ENCODE data around the gene BIN1.
A peak's percentile ranks its signal among the peaks of the same experiment; 100 is the strongest.

Gene BIN1

DNA sequence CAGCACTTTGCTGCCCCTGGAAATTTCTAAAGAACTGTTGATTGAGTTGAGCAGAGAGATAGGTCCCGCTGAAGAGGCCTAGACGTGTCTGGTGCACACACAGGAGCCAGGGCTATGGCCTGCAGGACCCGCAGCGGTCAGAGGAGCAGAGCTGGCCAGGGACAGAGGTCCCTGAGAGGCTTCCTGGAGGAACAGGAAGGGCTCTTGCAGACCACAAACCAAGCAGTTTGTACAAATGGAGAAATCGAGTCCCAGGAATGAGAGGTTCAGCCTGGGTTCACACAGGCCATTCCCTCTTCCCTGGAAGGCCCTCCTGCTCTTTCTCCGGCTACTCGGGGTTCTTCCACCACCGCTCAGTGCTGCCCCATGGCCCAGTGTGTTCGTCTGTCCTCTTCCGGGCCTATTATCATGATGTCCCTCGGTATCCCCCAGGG is 1.2 kb upstream of the BIN1 start:
- Histone ChIP-seq H4K91ac (ENCODE audit: low read length) (peak overlapping the region; percentile 64), H2BK15ac (ENCODE audit: low read depth, poor library complexity, severe bottlenecking) (no peak overlapping the region), H3K79me1 (replicated peaks; ENCODE audit: low read length, poor library complexity, severe bottlenecking) (peaks cover 2% of the 10 kb centered on the region), H3K18ac (ENCODE audit: low read depth in 1 of 2, low read length in 2 of 2) (no peak overlapping the region), H3K36me3 (ENCODE audit: control insufficient read depth in 1 of 2, insufficient read depth in 2 of 2, low read depth in 1 of 2, low read length in 2 of 2) (no peaks in the 10 kb centered on the region), H2AK5ac (ENCODE audit: low read length, severe bottlenecking) (peak overlapping the region; percentile 88), H3K9me3 (ENCODE audit: control insufficient read depth, low read length) (no peaks in the 10 kb centered on the region), H3K23ac (ENCODE audit: low read length in 2 of 2) (no peak overlapping the region), H3K9ac (ENCODE audit: low read length) (peak overlapping the region; percentile 95), H4K8ac (ENCODE audit: low read length) (peak overlapping the region; percentile 57), H2BK12ac (ENCODE audit: low read length in 2 of 2) (peak overlapping the region in 1 of 2 experiments; percentile 92), H2BK5ac (ENCODE audit: low read depth, low read length, poor library complexity, severe bottlenecking) (no peak overlapping the region), H2AFZ (ENCODE audit: low read depth, low read length) (no peak overlapping the region), H3K4ac (ENCODE audit: low read depth in 1 of 2, low read length in 2 of 2) (no peak overlapping the region), H3K27ac (ENCODE audit: low read length, poor library complexity, severe bottlenecking) (no peak overlapping the region), H3K14ac (ENCODE audit: low read length in 2 of 2) (no peak overlapping the region), H2BK120ac (ENCODE audit: low read depth, low read length) (peak overlapping the region; percentile 11), H3K27me3 (ENCODE audit: control insufficient read depth in 1 of 2, insufficient read depth in 1 of 2, low read length in 2 of 2) (no peaks in the 10 kb centered on the region), H3K4me2 (ENCODE audit: low read length, poor library complexity, severe bottlenecking) (no peak overlapping the region), H3K4me1 (ENCODE audit: control insufficient read depth, insufficient read depth, low read depth, low read length) (peaks cover 29% of the 10 kb centered on the region), H3K4me3 (ENCODE audit: insufficient read depth in 1 of 2, low read depth in 1 of 2, low read length in 2 of 2) (peak overlapping the region in 1 of 2 experiments; percentile 95)
- no peak for DNase-seq
- WGBS = 87% methylated on average over 11 of the region's 11 CpGs

DNA sequence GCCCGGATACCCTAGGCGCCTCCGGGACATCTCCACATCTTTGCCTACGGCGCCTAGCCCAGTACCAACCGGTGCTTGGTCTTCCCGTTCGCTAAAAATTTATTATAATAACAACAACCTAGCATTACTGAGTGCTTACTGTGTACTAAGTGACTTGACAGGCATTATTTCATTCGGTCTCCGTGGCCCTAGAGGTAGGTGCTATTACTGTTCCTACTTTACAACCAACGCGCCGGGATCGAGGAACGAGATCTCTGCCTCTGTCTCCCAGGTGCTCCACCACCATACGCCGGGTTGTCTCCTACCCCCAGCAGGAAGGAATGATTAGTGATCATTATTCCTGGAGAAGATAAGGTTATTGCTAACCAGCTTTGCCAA is 657 bp upstream of the BIN1 start:
- H3K27ac ChIP-seq (ENCODE audit: low read length, poor library complexity, severe bottlenecking) = peak overlapping the region; percentile 64
- H3K9ac ChIP-seq (ENCODE audit: low read length) = peak overlapping the region; percentile 95
- peak overlapping the region; percentile 87 to 95 for H3K4me3 ChIP-seq (ENCODE audit: insufficient read depth in 1 of 2, low read depth in 1 of 2, low read length in 2 of 2)
- H2BK120ac ChIP-seq (ENCODE audit: low read depth, low read length) = peak overlapping the region; percentile 11
- peaks cover 33% of the 10 kb centered on the region for H3K4me1 ChIP-seq (ENCODE audit: control insufficient read depth, insufficient read depth, low read depth, low read length)
- no peak overlapping the region for H4K91ac ChIP-seq (ENCODE audit: low read length)
- H3K23ac ChIP-seq (ENCODE audit: low read length in 2 of 2) = no peak overlapping the region
- H2BK15ac ChIP-seq (ENCODE audit: low read depth, poor library complexity, severe bottlenecking) = no peak overlapping the region
- H3K27me3 ChIP-seq (ENCODE audit: control insufficient read depth in 1 of 2, insufficient read depth in 1 of 2, low read length in 2 of 2) = no peaks in the 10 kb centered on the region
- H2BK5ac ChIP-seq (ENCODE audit: low read depth, low read length, poor library complexity, severe bottlenecking) = no peak overlapping the region
- no peak overlapping the region for H2AFZ ChIP-seq (ENCODE audit: low read depth, low read length)
- H3K14ac ChIP-seq (ENCODE audit: low read length in 2 of 2) = no peak overlapping the region
- H3K79me1 ChIP-seq (replicated peaks; ENCODE audit: low read length, poor library complexity, severe bottlenecking) = peaks cover 2% of the 10 kb centered on the region
- H3K9me3 ChIP-seq (ENCODE audit: control insufficient read depth, low read length) = no peaks in the 10 kb centered on the region
- WGBS = 0% methylated on average over 15 of the region's 17 CpGs
- H3K18ac ChIP-seq (ENCODE audit: low read depth in 1 of 2, low read length in 2 of 2) = peak overlapping the region in 1 of 2 experiments; percentile 78
- H2AK5ac ChIP-seq (ENCODE audit: low read length, severe bottlenecking) = no peak overlapping the region
- H3K4me2 ChIP-seq (ENCODE audit: low read length, poor library complexity, severe bottlenecking) = peak overlapping the region; percentile 81
- no peak for DNase-seq
- no peaks in the 10 kb centered on the region for H3K36me3 ChIP-seq (ENCODE audit: control insufficient read depth in 1 of 2, insufficient read depth in 2 of 2, low read depth in 1 of 2, low read length in 2 of 2)
- H4K8ac ChIP-seq (ENCODE audit: low read length) = no peak overlapping the region
- no peak overlapping the region for H3K4ac ChIP-seq (ENCODE audit: low read depth in 1 of 2, low read length in 2 of 2)
- H2BK12ac ChIP-seq (ENCODE audit: low read length in 2 of 2) = peak overlapping the region in 1 of 2 experiments; percentile 92

DNA sequence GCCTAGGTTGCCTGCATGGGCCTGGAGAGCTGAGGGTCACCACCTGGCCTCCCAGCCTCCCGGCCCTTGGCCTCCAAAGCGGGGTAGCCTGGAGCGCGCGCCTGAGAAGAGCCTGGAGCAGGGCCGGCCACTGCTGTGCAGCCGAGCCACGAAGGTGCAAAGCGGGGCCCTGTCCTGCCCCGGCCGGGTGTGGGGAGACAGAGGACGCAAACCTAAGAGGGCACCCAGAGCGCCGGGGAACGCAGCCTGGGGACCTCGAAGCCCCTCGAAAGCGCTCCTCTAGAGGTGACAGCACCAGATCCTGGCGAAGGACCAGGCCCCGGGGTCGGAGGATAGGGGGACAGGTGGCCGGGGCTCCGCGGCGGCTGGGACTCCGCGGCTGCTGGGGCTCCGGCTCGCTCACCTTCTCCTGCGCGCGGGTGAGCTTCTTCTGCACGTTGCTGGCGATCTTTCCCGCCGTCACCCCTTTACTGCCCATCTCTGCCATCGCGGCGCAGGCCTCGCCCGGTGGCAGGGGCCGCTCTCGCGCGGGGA is 430 bp downstream of the BIN1 start:
- peaks cover 42% of the 10 kb centered on the region for H3K4me1 ChIP-seq (ENCODE audit: control insufficient read depth, insufficient read depth, low read depth, low read length)

DNA sequence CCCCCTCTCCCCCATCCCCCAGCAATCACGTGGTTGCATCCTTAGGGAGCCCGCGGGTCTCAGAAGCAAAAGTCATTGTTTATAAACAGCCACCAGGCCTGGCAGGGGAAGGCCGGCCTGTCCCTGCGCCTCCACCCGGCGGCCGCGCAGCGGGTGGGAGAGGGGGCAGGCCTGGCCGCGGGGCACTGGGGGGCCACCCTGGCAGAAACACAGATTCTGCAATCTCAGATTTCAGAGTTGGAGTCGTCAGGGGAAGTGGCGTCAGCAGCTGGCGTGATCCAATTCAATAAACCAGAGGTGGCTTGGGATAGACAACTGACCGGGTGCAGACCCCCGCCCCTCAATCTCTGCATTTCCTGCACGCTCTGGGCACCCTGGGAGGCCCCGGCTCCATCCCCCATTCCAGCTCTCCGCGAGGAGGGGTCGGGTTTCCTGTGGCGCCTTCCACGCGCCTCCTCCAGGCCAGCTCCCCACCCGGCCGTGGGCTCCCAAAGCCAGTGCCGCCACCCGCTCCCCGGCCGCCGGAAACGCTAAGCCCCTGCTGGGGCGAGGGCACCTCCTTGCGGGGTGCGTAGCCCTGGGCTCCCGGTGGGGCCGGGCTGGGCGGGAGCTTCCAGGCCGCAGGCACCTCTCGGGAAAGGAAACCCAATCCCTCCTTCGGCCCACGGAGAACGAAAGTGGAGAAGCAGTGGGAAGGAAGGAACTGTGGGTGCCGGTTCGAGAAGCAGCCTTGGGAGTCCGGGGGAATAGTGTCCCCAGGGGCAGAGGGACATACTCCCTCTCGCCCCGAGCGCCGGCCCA is 1.1 kb downstream of the BIN1 start:
- H3K36me3 ChIP-seq (ENCODE audit: control insufficient read depth in 1 of 2, insufficient read depth in 2 of 2, low read depth in 1 of 2, low read length in 2 of 2) = peaks cover 0 to 6% of the 10 kb centered on the region in 2 experiments
- no peak overlapping the region for H2AFZ ChIP-seq (ENCODE audit: low read depth, low read length)
- H2BK12ac ChIP-seq (ENCODE audit: low read length in 2 of 2) = peak overlapping the region in 1 of 2 experiments; percentile 88
- peak overlapping the region in 1 of 2 experiments; percentile 97 for H3K14ac ChIP-seq (ENCODE audit: low read length in 2 of 2)
- peak overlapping the region; percentile 70 for H3K27ac ChIP-seq (ENCODE audit: low read length, poor library complexity, severe bottlenecking)
- peak overlapping the region in 1 of 2 experiments; percentile 23 for H3K23ac ChIP-seq (ENCODE audit: low read length in 2 of 2)
- H2AK5ac ChIP-seq (ENCODE audit: low read length, severe bottlenecking) = no peak overlapping the region
- H3K4me2 ChIP-seq (ENCODE audit: low read length, poor library complexity, severe bottlenecking) = peak overlapping the region; percentile 85
- peak overlapping the region; percentile 89 for H2BK15ac ChIP-seq (ENCODE audit: low read depth, poor library complexity, severe bottlenecking)
- WGBS = under 1% methylated on average over 42 of the region's 51 CpGs
- no peaks in the 10 kb centered on the region for H3K9me3 ChIP-seq (ENCODE audit: control insufficient read depth, low read length)
- peak overlapping the region; percentile 27 for H4K8ac ChIP-seq (ENCODE audit: low read length)
- peak; percentile 75 for DNase-seq
- H3K9ac ChIP-seq (ENCODE audit: low read length) = peak overlapping the region; percentile 95
- peaks cover 5% of the 10 kb centered on the region for H3K79me1 ChIP-seq (replicated peaks; ENCODE audit: low read length, poor library complexity, severe bottlenecking)
- H2BK5ac ChIP-seq (ENCODE audit: low read depth, low read length, poor library complexity, severe bottlenecking) = peak overlapping the region; percentile 71
- H3K4ac ChIP-seq (ENCODE audit: low read depth in 1 of 2, low read length in 2 of 2) = peak overlapping the region; percentile 62 to 86
- H4K91ac ChIP-seq (ENCODE audit: low read length) = peak overlapping the region; percentile 93
- H2BK120ac ChIP-seq (ENCODE audit: low read depth, low read length) = peak overlapping the region; percentile 82
- H3K4me3 ChIP-seq (ENCODE audit: insufficient read depth in 1 of 2, low read depth in 1 of 2, low read length in 2 of 2) = peak overlapping the region; percentile 87 to 95
- no peaks in the 10 kb centered on the region for H3K27me3 ChIP-seq (ENCODE audit: control insufficient read depth in 1 of 2, insufficient read depth in 1 of 2, low read length in 2 of 2)
- peak overlapping the region; percentile 90 to 95 for H3K18ac ChIP-seq (ENCODE audit: low read depth in 1 of 2, low read length in 2 of 2)
- peaks cover 48% of the 10 kb centered on the region for H3K4me1 ChIP-seq (ENCODE audit: control insufficient read depth, insufficient read depth, low read depth, low read length)

More for the DNA sequence above, 430 bp downstream of the BIN1 start:
- peak overlapping the region; percentile 70 for H3K27ac ChIP-seq (ENCODE audit: low read length, poor library complexity, severe bottlenecking)
- peak overlapping the region; percentile 71 for H2BK5ac ChIP-seq (ENCODE audit: low read depth, low read length, poor library complexity, severe bottlenecking)
- H3K14ac ChIP-seq (ENCODE audit: low read length in 2 of 2) = peak overlapping the region in 1 of 2 experiments; percentile 97
- no peak overlapping the region for H2AK5ac ChIP-seq (ENCODE audit: low read length, severe bottlenecking)
- peaks cover 0 to 6% of the 10 kb centered on the region in 2 experiments for H3K36me3 ChIP-seq (ENCODE audit: control insufficient read depth in 1 of 2, insufficient read depth in 2 of 2, low read depth in 1 of 2, low read length in 2 of 2)
- peak overlapping the region; percentile 82 for H2BK120ac ChIP-seq (ENCODE audit: low read depth, low read length)
- H4K91ac ChIP-seq (ENCODE audit: low read length) = peak overlapping the region; percentile 64
- peak overlapping the region; percentile 95 for H3K9ac ChIP-seq (ENCODE audit: low read length)
- H3K79me1 ChIP-seq (replicated peaks; ENCODE audit: low read length, poor library complexity, severe bottlenecking) = peaks cover 5% of the 10 kb centered on the region
- peak; percentile 54 for DNase-seq
- H3K9me3 ChIP-seq (ENCODE audit: control insufficient read depth, low read length) = no peaks in the 10 kb centered on the region
- H3K18ac ChIP-seq (ENCODE audit: low read depth in 1 of 2, low read length in 2 of 2) = peak overlapping the region; percentile 90 to 95
- H2BK12ac ChIP-seq (ENCODE audit: low read length in 2 of 2) = peak overlapping the region in 1 of 2 experiments; percentile 88
- H3K4me3 ChIP-seq (ENCODE audit: insufficient read depth in 1 of 2, low read depth in 1 of 2, low read length in 2 of 2) = peak overlapping the region; percentile 87 to 95
- H3K4ac ChIP-seq (ENCODE audit: low read depth in 1 of 2, low read length in 2 of 2) = peak overlapping the region; percentile 62 to 86
- H3K4me2 ChIP-seq (ENCODE audit: low read length, poor library complexity, severe bottlenecking) = peak overlapping the region; percentile 85
- peak overlapping the region; percentile 86 for H4K8ac ChIP-seq (ENCODE audit: low read length)
- WGBS = under 1% methylated on average over 20 of the region's 45 CpGs
- H2BK15ac ChIP-seq (ENCODE audit: low read depth, poor library complexity, severe bottlenecking) = peak overlapping the region; percentile 89
- H2AFZ ChIP-seq (ENCODE audit: low read depth, low read length) = no peak overlapping the region
- no peaks in the 10 kb centered on the region for H3K27me3 ChIP-seq (ENCODE audit: control insufficient read depth in 1 of 2, insufficient read depth in 1 of 2, low read length in 2 of 2)
- peak overlapping the region in 1 of 2 experiments; percentile 91 for H3K23ac ChIP-seq (ENCODE audit: low read length in 2 of 2)

Data from mesenchymal stem cell (in vitro differentiated cells and primary cell).